ENCODE data around the gene TM4SF18. TPM values are rescaled to one million over a fixed set of nuclear protein-coding genes. Genes with fewer than 3 reads are reported as not detected.
"Not testable (repeated sequence)": the region's sequence is repeated elsewhere in the genome, so short reads cannot be mapped to it uniquely, and the experiment has no call there.

TM4SF18 gene
- total RNA-seq, 1 donor from 2014 or later = 1.4 TPM

- H3K4me3 ChIP-seq (ENCODE audit: low read depth, low read length) = no peak overlapping the region
These were observed 6.5 kb upstream of the TM4SF18 start for GRCh38 chr3:149339931-149340309.

GRCh38 chr3:149337486-149337885 lies 4.0 kb upstream of the TM4SF18 start:
- not testable (repeated sequence) for H3K4me3 ChIP-seq (ENCODE audit: low read depth, low read length); DNase-seq (ENCODE audit: low read depth)

More at GRCh38 chr3:149339931-149340309, 6.5 kb upstream of the TM4SF18 start:
- TF ChIP-seq CTCF (conservative IDR thresholded peaks at IDR 0.05; ENCODE audit: low read depth, low read length) = no peak
- DNase-seq (ENCODE audit: low read depth) = peak; percentile 94

GRCh38 chr3:149336925-149337324 lies 3.5 kb upstream of the TM4SF18 start:
- no peak overlapping the region for H3K4me3 ChIP-seq (ENCODE audit: low read depth, low read length)
- no peak for DNase-seq (ENCODE audit: low read depth)
- no peak for TF ChIP-seq CTCF (conservative IDR thresholded peaks at IDR 0.05; ENCODE audit: low read depth, low read length)

GRCh38 chr3:149332771-149333170 lies 665 bp downstream of the TM4SF18 start:
- TF ChIP-seq CTCF (conservative IDR thresholded peaks at IDR 0.05; ENCODE audit: low read depth, low read length) = no peak
- no peak for DNase-seq (ENCODE audit: low read depth)

GRCh38 chr3:149332227-149332765 lies 1.1 kb downstream of the TM4SF18 start:
- TF ChIP-seq CTCF (conservative IDR thresholded peaks at IDR 0.05; ENCODE audit: low read depth, low read length) = no peak
- no peak for DNase-seq (ENCODE audit: low read depth)
- peak overlapping the region; percentile 57 for H3K4me3 ChIP-seq (ENCODE audit: low read depth, low read length)

More at GRCh38 chr3:149332771-149333170, 665 bp downstream of the TM4SF18 start:
- peak overlapping the region; percentile 57 for H3K4me3 ChIP-seq (ENCODE audit: low read depth, low read length)

GRCh38 chr3:149331396-149331795 lies 2.0 kb downstream of the TM4SF18 start:
- peak overlapping the region; percentile 57 for H3K4me3 ChIP-seq (ENCODE audit: low read depth, low read length)
- DNase-seq (ENCODE audit: low read depth) = no peak
- no peak for TF ChIP-seq CTCF (conservative IDR thresholded peaks at IDR 0.05; ENCODE audit: low read depth, low read length)

GRCh38 chr3:149330609-149331331 lies 2.7 kb downstream of the TM4SF18 start:
- TF ChIP-seq CTCF (conservative IDR thresholded peaks at IDR 0.05; ENCODE audit: low read depth, low read length) = no peak
- H3K4me3 ChIP-seq (ENCODE audit: low read depth, low read length) = peak overlapping the region; percentile 57
- DNase-seq (ENCODE audit: low read depth) = no peak

Measured in epithelial cell of proximal tubule (primary cell).